VCaP (cell line): ENCODE results near the gene LSMEM2.

ENCODE experiments used
- H3K27ac ChIP-seq: fragments of 450-650 bp; 2 replicates; pipeline ENCODE4 v1.5.1; 2017
- TF ChIP-seq, protein P1 (sequence below): fragments of 450-650 bp; conservative IDR thresholded peaks from 2 replicates; pipeline ENCODE4 v1.5.1; 2017; ENCODE audit warnings: mild to moderate bottlenecking, moderate library complexity

Gene LSMEM2

GRCh38 chr3:50289130-50289529, 10.2 kb downstream of the LSMEM2 start:
- no peak overlapping the region; the same call in 1 of the 2 replicates for H3K27ac ChIP-seq

DNA sequence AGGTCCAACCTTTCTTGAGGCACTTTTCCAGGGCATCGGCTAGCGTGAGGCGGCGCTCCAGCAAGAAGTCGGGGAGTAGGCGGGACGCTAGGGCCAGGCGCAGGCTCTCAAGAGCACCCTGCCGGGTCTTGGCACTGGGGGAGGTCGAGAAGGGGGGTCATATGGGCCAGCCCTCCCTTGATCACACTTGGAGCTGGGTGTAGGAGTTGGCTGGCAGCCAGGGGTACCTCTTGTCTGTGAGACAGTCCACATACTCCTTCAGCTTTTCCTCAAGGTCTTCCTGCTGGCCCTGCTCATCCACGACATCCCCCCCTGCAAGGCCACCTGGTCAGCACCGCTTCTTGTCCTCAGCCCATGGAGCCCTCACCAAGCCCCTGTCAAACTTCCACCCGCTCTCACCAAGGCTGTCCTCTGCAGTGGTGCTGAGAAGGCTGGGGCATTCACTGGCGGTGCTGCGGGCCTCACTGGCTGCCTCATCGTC, 11.3 kb downstream of the LSMEM2 start:
- TF ChIP-seq, protein P1, sequence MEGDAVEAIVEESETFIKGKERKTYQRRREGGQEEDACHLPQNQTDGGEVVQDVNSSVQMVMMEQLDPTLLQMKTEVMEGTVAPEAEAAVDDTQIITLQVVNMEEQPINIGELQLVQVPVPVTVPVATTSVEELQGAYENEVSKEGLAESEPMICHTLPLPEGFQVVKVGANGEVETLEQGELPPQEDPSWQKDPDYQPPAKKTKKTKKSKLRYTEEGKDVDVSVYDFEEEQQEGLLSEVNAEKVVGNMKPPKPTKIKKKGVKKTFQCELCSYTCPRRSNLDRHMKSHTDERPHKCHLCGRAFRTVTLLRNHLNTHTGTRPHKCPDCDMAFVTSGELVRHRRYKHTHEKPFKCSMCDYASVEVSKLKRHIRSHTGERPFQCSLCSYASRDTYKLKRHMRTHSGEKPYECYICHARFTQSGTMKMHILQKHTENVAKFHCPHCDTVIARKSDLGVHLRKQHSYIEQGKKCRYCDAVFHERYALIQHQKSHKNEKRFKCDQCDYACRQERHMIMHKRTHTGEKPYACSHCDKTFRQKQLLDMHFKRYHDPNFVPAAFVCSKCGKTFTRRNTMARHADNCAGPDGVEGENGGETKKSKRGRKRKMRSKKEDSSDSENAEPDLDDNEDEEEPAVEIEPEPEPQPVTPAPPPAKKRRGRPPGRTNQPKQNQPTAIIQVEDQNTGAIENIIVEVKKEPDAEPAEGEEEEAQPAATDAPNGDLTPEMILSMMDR: no peak
- peak overlapping the region; percentile 99 for H3K27ac ChIP-seq

More at GRCh38 chr3:50289130-50289529, 10.2 kb downstream of the LSMEM2 start:
- TF ChIP-seq, protein P1: no peak

GRCh38 chr3:50292159-50293078, 13.5 kb downstream of the LSMEM2 start, which contains the start of gene IFRD2:
Gene IFRD2 (minus strand): TSS chr3:50292429. CDS start chr3:50292274, 155 bp downstream.
- H3K27ac ChIP-seq: peak within 1 kb of the TSS; percentile 99
- TF ChIP-seq, protein P1: no peak

DNA sequence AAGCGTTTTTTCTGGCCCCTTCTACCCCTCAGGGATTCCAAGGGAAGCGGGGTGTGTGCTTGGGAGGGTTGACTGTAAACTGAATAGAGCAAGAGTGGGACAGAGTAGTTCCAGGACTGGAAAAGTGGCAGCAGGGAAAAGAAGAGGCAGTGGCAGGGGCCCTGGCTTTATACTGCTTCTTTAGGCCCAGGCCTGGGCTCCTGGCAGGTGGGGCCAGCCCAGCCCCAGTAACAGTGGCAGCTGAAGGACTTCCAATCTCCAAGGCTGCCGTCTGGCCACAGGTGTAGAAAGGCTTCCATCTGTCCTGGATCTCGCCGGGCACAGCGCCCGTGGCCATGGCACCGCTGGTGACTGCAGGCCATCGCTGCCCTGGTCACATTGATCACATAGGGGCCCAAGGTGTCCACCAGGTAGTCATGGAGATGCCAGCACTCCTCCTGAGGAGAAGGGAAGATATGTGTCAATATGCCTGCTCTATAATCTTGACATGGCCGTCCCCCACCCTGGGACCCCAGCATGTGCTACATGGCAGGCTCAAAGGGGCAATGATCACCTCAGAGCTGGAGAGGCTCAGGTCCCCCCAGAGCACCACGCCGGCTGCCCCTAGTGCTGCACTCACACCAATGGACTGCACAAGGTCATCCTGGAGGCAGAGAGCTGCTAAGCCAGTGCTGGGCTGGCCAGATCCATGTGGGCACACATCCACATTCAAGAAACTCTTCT, 14.4 kb downstream of the LSMEM2 start:
- TF ChIP-seq, protein P1: no peak
- H3K27ac ChIP-seq: peak overlapping the region; percentile 99

DNA sequence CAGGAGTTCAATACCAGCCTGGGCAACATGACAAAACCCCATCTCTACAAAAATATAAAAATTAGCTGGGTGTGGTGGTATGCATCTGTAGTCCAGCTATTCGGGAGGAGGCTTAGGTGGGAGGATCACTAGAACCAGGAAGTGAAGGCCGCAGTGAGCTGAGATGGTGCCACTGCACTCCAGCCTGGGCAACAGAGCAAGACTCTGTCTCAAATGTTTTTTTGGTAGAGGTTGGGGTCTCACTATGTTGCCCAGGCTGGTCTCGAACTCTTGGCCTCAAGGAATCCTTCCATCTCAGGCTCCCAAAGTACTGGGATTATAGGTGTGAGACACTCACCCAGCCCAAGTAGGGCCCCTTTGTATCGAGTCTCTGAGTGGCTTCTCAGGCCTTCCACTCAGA, 15.2 kb downstream of the LSMEM2 start:
- H3K27ac ChIP-seq: no peak overlapping the region
- TF ChIP-seq, protein P1: no peak

GRCh38 chr3:50294492-50295403, 15.9 kb downstream of the LSMEM2 start:
- TF ChIP-seq, protein P1: no peak
- H3K27ac ChIP-seq: no peak overlapping the region
